GM21619 (cell line): ENCODE results near the gene ADARB1.

Source experiments
- ATAC-seq: cut with Tn5 transposase; IDR thresholded peaks from one replicate; pipeline ENCODE4 v1.9.1; 2021; ENCODE audit not compliant: unreplicated experiment

The ADARB1 gene

GRCh38 chr21:45146801-45147200, 72.4 kb downstream of the ADARB1 start:
- ATAC-seq = no peak

- no peak for ATAC-seq
Observed at GRCh38 chr21:45147473-45148315, 73.3 kb downstream of the ADARB1 start.

GRCh38 chr21:45148316-45148990, 74.1 kb downstream of the ADARB1 start:
- no peak for ATAC-seq

GRCh38 chr21:45149021-45149420, 74.6 kb downstream of the ADARB1 start:
- no peak for ATAC-seq

- ATAC-seq = no peak
Observed at GRCh38 chr21:45150638-45151131, 76.3 kb downstream of the ADARB1 start.

- ATAC-seq = no peak
Observed at GRCh38 chr21:45151445-45152160, 77.2 kb downstream of the ADARB1 start.

- ATAC-seq = no peak
Observed at GRCh38 chr21:45152265-45152746, 77.9 kb downstream of the ADARB1 start.

GRCh38 chr21:45153358-45154318, 79.3 kb downstream of the ADARB1 start:
- no peak for ATAC-seq

- no peak for ATAC-seq
Observed at GRCh38 chr21:45154511-45155508, 80.4 kb downstream of the ADARB1 start.

- ATAC-seq = no peak
Observed at GRCh38 chr21:45155910-45156309, 81.5 kb downstream of the ADARB1 start.

GRCh38 chr21:45156459-45156858, 82.1 kb downstream of the ADARB1 start:
- ATAC-seq = no peak

- ATAC-seq = no peak
Observed at GRCh38 chr21:45157932-45158331, 83.6 kb downstream of the ADARB1 start.

- no peak for ATAC-seq
Observed at GRCh38 chr21:45158491-45159423, 84.4 kb downstream of the ADARB1 start.

GRCh38 chr21:45160198-45160597, 85.8 kb downstream of the ADARB1 start:
- ATAC-seq = no peak

- ATAC-seq = no peak
Observed at GRCh38 chr21:45161038-45161945, 86.9 kb downstream of the ADARB1 start.

- ATAC-seq = no peak
Observed at GRCh38 chr21:45162115-45162514, 87.7 kb downstream of the ADARB1 start.

GRCh38 chr21:45162809-45163208, 88.4 kb downstream of the ADARB1 start:
- ATAC-seq = no peak
